ENCODE results near the gene KISS1R.

DNA sequence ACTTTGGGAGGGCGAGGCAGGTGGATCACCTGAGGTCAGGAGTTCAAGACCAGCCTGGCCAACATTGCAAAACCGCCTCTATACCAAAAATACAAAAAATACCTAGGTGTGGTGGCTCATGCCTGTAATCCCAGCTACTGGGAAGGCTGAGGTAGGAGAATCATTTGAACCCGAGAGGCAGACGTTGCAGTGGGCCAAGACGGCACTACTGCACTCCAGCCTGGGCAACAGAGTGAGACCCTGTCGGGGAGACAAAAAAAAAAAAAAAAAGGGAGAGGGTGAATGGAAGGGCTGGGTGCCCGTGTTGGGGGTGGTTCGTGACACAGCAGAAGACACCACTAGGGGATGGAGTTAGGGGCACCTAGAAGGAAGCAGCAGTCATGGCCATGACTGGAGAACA lies 46.8 kb upstream of the KISS1R start:
- TF ChIP-seq, protein P1, sequence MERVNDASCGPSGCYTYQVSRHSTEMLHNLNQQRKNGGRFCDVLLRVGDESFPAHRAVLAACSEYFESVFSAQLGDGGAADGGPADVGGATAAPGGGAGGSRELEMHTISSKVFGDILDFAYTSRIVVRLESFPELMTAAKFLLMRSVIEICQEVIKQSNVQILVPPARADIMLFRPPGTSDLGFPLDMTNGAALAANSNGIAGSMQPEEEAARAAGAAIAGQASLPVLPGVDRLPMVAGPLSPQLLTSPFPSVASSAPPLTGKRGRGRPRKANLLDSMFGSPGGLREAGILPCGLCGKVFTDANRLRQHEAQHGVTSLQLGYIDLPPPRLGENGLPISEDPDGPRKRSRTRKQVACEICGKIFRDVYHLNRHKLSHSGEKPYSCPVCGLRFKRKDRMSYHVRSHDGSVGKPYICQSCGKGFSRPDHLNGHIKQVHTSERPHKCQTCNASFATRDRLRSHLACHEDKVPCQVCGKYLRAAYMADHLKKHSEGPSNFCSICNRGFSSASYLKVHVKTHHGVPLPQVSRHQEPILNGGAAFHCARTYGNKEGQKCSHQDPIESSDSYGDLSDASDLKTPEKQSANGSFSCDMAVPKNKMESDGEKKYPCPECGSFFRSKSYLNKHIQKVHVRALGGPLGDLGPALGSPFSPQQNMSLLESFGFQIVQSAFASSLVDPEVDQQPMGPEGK (CRISPR knock-in tag; IDR thresholded peaks at IDR 0.05; ENCODE audit: borderline replicate concordance), result no peak
- TF ChIP-seq TCF4 (CRISPR knock-in tag; IDR thresholded peaks at IDR 0.05; ENCODE audit: borderline replicate concordance), result no peak
- TF ChIP-seq SNAI2 (CRISPR knock-in tag; IDR thresholded peaks at IDR 0.05), result no peak
- TF ChIP-seq ISL1 (CRISPR knock-in tag; IDR thresholded peaks at IDR 0.05), result no peak
- no peak for TF ChIP-seq ZC3H10 (CRISPR knock-in tag; IDR thresholded peaks at IDR 0.05)
- no peak for TF ChIP-seq ZFP3 (CRISPR knock-in tag; IDR thresholded peaks at IDR 0.05)
- no peak for TF ChIP-seq ZNF8 (CRISPR knock-in tag; IDR thresholded peaks at IDR 0.05)
- no peak for TF ChIP-seq ZNF70 (CRISPR knock-in tag; IDR thresholded peaks at IDR 0.05)
- no peak for TF ChIP-seq OSR1 (CRISPR knock-in tag; IDR thresholded peaks at IDR 0.05)

All from SK-N-SH treated with all-trans-retinoic acid at 6 μM for 48 hours (cell line).